Head of caudate nucleus (tissue), 42 donors: ENCODE results near the gene PEAR1.

Source experiments
- DNase-seq, 42 donors: peaks; one replicate each; pipeline versions ENCODE4 v3.0.0 to v3.0.0-alpha.2; 2020 to 2021; ENCODE audit warnings: mixed read lengths in 7 of 42
- intact Hi-C: fragments of 100-400 bp; cut with DNase I; formaldehyde crosslinking; loops from one replicate; pipeline ENCODE4 v1.15.0; 2022

The PEAR1 gene, protein sequence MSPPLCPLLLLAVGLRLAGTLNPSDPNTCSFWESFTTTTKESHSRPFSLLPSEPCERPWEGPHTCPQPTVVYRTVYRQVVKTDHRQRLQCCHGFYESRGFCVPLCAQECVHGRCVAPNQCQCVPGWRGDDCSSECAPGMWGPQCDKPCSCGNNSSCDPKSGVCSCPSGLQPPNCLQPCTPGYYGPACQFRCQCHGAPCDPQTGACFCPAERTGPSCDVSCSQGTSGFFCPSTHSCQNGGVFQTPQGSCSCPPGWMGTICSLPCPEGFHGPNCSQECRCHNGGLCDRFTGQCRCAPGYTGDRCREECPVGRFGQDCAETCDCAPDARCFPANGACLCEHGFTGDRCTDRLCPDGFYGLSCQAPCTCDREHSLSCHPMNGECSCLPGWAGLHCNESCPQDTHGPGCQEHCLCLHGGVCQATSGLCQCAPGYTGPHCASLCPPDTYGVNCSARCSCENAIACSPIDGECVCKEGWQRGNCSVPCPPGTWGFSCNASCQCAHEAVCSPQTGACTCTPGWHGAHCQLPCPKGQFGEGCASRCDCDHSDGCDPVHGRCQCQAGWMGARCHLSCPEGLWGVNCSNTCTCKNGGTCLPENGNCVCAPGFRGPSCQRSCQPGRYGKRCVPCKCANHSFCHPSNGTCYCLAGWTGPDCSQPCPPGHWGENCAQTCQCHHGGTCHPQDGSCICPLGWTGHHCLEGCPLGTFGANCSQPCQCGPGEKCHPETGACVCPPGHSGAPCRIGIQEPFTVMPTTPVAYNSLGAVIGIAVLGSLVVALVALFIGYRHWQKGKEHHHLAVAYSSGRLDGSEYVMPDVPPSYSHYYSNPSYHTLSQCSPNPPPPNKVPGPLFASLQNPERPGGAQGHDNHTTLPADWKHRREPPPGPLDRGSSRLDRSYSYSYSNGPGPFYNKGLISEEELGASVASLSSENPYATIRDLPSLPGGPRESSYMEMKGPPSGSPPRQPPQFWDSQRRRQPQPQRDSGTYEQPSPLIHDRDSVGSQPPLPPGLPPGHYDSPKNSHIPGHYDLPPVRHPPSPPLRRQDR

DNA sequence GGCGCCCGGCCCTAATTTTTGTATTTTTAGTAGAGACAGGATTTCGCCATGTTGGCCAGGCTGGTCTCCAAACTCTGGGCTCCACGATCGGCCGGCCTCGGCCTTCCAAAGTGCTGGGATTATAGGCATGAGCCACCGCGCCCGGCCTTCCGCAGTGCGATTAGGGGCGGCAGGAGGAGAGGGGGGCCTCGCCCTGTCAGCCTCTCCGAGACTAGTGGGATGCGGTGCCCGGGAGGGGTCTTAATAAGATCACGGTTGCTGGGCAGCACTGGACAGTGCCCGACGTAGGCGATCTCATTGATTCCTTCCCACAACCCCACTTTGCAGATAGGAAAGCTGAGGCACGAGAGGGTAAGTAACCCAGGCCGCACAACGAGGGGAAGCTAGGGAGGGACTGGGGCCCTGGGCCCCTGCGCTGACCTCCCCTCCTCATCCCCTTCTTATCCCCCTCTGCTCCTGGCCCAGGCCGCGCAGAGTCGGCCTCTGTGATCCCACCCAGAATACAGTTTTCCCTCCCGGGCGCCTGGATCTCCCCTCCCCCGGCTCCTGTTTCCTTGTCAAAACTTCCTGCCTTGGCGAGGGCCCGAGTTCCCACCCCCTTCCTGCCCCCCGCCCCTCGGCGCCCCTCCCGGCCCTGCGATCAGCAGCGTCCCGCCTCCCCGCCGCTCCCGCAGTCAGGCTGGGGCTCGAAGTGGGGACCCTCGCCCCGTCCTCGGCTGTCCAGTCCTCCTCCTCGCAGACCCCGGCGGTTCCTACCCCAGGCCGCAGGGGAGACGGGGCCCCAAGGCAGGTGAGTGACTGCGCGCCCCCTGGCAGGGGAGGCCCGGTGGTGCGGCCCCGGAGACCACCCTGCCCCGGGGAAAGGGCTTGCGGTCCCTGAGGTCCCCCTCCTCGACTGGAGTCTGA, at the start of gene PEAR1:
TSS of gene PEAR1 (plus strand) at position 671 of the 906 bp plus-strand sequence. CDS start 10,209 bp downstream, outside the sequence.
- no peak for DNase-seq
- intact Hi-C loops: no loop called here

DNA sequence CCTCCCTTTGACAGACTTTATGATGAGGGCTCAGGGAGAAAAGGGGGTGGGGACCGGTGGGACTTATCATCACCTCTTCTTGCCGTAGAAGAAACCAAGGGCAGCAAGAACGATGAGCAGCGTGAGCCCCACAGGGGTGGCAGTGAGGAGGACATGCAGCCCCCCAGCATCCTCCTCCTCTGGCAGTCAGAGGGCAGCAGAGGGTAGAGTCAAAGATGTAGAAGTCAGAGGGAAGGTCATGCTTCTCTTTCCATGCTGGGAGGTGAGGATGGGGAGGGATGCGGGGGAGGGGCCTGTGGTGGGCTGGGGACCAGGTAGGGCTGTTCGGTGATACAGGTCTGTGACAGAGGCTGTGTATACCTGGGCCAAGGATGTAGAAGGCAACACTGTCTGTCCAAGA, 49.4 kb upstream of the PEAR1 start:
- intact Hi-C loops: no loop called here
- no peak for DNase-seq

DNA sequence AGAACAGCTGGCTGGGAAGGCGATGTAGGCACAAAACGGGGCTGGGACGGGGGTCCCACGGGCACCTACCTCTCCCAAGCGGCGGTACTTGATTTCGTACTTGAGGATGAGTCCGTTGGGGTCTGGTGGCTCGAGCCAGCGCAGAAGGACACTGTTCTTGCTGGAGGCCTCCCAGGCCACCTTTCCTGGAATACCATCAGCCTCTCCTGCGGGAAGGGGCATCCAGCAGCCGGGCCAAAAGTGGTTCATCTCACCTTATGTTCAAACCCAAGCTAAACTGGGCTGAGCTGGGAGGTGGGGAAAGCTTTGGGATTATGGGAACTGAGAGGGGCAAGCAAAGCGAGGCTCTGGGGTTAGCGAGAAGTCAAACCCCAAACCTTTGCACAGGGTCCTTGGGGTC, 48.9 kb upstream of the PEAR1 start:
- DNase-seq: no peak
- intact Hi-C loops: no loop called here

DNA sequence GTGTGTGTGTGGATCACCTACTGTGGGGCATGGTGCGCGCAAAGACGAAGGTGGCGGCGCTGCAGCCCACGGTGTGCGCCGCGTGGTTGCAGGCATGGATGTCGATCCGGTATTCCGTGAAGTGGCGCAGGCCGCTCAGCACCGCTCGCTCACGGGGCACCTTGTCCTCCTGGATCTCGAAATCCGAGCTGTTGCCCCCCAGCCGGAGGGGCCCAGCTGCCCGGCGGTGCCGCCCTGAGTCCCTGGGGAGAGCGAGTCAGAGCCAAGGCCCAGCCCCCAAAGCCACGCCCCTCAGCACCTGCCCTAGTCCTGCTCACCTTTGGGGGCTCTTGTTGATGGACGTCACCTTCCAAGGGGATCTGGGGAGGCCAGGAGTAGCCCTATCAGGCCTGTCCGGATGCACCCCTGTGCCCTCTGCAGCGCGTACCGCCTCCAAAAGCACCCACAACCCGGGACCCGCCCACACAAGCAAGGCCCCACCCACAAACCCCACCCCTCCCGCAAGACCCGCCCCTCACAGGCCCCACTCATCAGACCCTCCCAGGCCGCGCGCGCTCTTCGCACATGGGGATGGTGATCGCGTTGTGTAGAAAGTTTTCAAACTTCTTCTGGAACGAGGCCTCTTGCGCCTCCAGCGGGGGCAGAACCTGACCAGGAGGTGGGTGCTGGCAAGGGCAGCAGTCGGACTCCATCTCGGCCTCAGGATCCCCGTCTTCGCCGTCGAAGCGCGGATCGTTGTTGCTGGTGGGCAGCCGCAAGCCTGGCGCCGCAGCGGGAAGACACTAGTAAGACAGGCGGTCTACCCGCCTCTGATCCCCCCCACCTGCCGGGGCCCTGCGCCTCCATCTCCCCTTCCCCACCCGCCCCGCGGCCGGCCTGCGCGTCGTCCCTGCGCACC, 48.2 kb upstream of the PEAR1 start:
- DNase-seq: peak in 1 of 42 donors; percentile 15
- intact Hi-C loops: no loop called here

DNA sequence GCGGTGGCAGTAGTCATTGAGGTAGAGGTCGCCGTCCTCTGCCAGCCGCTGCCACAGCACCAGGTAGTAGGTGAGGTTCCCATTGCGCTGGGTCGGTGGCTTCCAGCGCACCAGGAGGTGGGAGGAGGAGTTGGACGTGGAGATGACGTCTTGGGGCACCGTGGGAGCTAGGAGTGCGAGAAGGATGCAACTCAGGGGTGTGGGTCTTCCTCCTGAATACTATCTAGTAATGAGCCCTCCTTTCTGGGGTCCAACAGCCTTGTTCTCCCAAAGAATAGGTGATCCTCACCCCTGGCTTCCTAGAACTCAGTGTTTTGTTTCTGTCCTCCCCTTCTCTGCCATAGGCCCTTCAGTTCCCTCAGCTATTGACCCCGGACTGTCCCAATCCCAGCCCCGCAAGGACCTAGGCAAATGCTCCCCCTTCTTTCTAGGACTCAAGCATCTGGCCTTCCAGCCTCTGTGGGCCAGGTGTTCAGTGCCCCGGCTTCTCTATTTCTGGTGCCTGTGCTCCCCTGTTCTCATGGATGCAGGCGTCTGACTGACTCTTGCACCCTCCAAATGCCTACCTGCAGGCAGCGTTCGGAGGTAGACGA, 47.5 kb upstream of the PEAR1 start:
- intact Hi-C loops: no loop called here
- no peak for DNase-seq

DNA sequence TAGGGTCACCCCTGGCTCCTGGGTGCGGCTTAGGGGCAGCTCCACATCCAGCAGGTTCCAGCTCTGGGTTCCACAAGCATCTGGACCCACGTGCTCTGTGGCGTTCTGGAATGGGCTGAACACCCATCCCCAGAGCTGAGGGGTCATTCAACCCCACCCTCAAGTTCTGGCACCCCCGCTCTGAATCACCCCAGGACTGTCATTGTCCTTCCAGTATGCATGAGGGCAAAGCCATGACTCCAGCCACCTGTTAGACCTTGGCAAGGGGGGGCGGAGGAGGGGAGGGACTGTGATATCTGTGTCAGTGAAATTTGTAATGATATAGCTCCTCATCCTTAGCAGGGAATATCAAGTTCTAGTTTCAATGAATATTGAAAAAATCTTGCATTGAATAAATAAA, 46.9 kb upstream of the PEAR1 start:
- no peak for DNase-seq
- intact Hi-C loops: no loop called here

DNA sequence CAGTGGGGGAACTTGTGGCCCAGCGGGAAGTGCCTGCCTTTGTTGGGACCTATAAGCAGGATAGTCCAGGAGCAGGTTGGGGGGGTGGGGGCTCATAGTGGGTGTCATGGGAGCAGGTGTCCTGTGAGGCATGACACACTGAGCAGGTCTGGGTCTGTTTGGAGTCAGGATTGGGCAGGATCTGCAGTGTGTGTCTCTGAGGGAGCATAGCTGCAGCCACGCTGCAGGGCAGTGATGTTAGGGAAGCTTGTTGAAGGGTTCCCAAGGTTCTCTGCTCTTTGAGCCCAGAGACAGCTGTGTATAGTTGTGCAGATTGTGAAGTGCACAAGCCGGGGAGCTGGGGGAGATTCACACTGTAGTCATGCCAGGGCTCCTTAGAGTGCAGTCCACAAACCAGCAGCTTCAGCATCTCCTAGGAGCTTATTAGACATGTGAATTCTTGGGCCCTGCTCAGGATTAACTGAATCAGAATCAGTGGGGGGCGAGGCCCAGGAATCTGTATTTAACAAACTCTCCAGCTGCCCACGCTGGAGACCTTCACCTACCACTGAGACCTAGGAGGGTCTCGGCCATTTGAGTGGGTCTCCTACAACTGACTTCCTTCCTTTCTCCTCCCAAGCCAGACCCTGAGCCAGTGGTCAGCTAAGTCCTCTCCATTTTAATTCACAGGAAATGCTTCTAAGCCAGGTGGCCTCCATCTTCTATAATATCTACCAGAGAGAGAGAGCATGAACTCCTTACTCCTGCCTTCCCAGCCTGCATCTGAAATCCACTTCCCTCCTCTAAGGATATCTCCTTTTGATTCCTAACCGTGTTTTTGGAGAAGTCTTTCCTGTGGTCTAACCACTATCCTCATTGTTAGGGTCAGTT, 45.7 kb upstream of the PEAR1 start:
- no peak for DNase-seq
- intact Hi-C loops: no loop called here

DNA sequence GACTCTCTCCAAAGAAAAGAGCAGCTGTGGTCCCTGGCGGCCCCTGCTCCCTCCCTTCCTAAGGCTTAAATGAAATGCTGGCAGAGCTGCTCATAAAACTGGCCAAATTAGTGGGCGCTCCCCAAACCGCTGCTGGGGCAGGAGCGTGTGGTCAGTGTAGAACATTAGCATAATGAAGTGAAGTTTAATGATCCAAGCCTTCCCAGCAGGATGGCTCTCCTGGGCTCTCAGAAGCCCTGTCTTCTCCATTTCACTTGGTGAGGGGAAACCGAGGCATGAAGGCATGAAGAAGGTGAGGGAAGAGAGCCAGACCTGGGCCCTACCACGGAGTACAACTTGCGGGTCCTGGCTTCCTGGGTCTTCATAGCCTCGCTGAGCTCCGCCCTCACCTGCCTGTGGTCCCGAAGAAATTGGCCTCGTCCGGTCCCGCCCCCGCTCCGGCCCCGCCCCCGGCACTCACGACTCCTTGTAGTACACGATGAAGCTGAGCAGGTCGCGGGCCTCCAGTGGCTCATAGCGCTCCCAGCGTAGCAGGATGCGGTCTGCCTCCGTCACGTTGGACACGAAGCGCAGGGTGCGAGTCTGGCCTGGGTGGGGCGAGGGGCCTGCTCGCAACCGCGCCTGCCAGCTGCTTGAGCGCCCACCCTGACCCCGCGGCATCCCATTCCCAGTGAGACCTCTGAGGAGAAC, 44.9 kb upstream of the PEAR1 start:
- no peak for DNase-seq
- intact Hi-C loops: no loop called here

DNA sequence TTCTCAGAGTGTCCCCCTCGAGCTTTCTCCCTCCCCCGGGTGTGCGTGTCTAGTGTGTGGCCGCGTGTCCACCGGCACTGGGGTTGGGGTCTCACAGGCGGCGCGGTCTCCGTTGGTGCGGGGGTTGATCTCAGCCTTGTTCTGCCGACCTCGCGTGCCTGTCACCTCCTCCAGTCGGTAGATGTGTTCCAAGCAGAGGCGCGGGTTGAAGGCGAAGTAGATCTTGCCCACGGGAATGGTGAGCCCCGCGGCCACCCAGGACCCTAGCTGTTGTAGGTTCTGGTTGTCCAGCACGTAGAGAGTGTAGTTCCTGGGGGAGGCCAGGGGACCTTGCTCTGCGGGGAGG, 44.4 kb upstream of the PEAR1 start:
- no peak for DNase-seq
- intact Hi-C loops: no loop called here

DNA sequence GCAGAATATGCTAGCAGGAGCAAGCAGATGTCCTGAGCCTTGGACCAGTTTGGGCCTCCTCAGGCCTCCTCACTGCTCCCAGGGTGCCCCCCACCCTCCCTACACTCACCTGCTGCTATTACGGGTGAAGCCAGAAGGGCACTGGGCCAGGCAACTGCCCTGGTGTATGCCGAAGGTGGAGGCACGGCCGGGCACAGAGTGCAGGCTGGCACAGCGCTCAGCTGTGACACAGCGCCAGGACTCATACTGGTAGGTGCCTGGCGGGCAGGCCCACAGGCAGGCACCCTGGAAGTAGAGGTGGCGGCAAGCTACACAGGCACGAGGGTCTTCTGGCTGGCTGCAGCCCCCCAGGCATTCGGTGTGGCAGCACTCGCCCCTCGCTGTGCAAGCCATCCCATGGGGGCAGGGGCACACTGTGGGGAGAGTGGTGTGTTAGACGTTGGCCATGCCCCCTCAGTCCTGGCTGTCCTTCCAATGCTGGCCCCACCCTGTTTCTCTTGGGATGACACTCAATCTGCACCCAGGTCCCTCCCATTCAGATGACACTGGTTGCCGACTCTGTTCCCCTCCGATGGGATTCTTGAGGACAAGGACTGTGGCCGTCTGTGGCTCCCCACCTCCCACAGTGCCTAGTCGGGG, 41.6 kb upstream of the PEAR1 start:
- no peak for DNase-seq
- intact Hi-C loops: no loop called here

DNA sequence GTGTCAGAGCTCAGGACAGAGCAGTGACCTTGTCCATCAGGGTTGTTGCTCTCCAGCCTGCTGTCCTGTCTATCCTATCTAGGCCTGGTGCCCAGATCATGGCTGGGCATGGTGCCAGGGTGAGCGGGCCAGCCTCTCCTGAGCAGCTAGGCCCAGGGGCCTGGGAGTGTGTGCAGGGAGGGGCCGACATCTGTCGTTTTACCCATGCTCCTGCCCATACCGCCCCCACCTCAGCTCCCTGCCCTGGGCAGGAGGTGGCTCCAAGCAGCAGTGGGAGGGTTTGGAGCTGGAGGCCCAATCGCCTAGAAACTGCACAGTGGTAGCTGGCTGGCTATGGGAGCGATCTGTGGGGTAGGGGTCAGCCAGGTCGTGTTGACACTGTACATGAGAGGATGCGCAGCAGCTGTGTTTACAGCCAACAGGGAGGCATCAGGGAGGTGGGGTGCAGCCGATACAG, 41.1 kb upstream of the PEAR1 start:
- intact Hi-C loops: no loop called here

DNA sequence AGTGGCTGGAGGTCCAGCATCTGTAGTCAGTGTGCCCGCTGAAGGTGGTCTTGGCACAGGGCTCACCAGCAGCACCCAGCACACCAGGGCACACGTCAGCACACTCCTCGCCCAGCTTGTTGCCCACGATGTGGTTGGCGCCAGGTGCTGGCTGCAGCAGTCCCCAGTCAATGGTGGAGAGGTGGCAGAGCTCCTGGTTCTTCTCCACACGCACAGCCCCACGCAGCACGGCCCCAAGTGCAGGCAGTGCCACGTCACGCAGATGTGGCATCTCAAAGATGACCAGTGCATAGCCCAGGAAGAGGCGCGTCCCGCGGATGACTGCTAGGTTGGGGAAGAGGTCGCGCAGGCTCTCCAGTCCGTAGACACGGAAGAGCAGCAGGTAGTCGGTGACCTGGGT, 39.8 kb upstream of the PEAR1 start:
- no peak for DNase-seq
- intact Hi-C loops: no loop called here

More for the DNA sequence above, 41.1 kb upstream of the PEAR1 start:
- DNase-seq: peak in 41 of 42 donors; percentile 16 to 78 (median 53)

DNA sequence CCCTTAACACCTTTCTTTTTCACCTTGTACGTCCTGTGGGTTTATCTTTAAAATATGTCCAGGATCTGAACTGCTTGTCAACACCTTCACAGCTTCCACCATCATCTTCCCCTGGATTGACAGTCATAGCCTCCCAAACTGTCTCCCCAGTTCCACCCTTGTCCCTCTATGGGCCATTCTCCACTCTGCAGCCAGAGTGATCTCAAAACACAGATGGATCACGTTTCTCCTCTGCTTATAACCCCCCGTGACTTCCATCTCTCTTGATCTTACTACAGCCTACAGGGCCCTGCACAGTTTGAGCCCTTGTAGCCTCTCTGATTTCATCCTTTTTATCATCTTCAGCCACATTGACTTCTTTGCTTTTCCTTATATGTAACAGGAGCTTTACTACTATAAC, 38.9 kb upstream of the PEAR1 start:
- DNase-seq: no peak
- intact Hi-C loops: no loop called here

DNA sequence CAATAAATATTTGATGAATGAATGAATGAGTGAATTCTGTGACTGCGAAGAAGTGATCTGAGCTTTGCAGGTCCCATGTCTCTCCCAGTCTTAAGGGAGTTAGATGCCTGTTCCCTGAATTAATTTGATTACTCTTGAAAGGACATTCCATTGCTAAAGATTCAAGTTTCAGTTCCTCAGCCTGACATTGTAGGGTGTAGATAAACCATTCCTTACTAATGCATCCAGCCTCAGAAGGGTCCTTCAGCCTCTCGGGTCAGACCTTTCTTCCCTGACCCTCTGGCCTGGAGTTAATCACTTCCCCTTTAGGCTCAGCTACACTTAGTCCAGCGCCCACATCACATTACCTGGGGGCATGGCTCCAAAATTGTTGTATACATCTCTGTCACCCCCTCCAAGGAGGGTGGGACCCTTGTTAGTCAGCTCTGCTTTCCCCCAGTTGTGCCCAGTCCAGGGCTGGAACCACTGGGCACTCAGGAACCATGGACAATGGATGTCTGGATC, 37.2 kb upstream of the PEAR1 start:
- DNase-seq: no peak
- intact Hi-C loops: no loop called here

DNA sequence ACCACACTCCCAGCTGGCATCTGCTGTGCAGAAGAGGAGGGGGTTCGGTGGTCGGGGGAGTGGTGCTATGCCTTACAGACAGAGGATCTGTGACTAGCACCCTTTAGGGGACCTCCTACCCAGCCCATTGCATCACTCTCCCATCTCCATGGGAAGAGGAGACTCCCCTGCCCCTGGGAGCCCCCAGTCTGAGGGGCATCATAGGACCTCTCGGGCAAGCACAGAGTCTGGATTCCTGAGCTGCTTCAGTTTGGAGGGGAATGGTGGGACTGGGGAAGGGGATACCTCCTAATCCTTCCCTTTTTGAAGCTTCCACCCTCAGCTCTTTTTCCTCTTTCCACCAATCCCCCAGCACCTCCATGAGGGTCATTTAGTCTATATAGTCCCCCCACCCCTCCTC, 36.0 kb upstream of the PEAR1 start:
- intact Hi-C loops: no loop called here
- DNase-seq: no peak
